Right hindlimb (tissue), 1 donor: ENCODE data around the gene CENPM.

Experiments used
- DNase-seq: peaks from one replicate; pipeline ENCODE4 v3.0.0-alpha.2; 2018

Gene CENPM

GRCh38 chr22:41892721-41893120 is 54.2 kb downstream of the CENPM start:
- no peak for DNase-seq

GRCh38 chr22:41891407-41891806 is 55.5 kb downstream of the CENPM start:
- DNase-seq = no peak
